Right lobe of liver (tissue), 4 donors: ENCODE data around the gene MNX1.

ENCODE experiments used
- POLR2A ChIP-seq: fragments of 450-650 bp; IDR thresholded peaks from one replicate; pipeline ENCODE4 v1.6.1; 2017; ENCODE audit warnings: antibody characterized with exemption, mild to moderate bottlenecking
- TF ChIP-seq, protein P1 (sequence below), 4 donors: fragments of 200-600 bp in 3 of 4; fragments of 450-650 bp in 1 of 4; IDR thresholded peaks; one replicate each; pipeline versions ENCODE4 v1.5.1 to v1.8.0; 2016 to 2022; ENCODE audit warnings: antibody characterized with exemption in 4 of 4, mild to moderate bottlenecking in 2 of 4
- donor health status: DM: no; HTN: no; CAD: no.
- donor health status: DM: no; HTN: no; CAD: no.
- donor health status: DM: no; HTN: yes; CAD: no.

DNA sequence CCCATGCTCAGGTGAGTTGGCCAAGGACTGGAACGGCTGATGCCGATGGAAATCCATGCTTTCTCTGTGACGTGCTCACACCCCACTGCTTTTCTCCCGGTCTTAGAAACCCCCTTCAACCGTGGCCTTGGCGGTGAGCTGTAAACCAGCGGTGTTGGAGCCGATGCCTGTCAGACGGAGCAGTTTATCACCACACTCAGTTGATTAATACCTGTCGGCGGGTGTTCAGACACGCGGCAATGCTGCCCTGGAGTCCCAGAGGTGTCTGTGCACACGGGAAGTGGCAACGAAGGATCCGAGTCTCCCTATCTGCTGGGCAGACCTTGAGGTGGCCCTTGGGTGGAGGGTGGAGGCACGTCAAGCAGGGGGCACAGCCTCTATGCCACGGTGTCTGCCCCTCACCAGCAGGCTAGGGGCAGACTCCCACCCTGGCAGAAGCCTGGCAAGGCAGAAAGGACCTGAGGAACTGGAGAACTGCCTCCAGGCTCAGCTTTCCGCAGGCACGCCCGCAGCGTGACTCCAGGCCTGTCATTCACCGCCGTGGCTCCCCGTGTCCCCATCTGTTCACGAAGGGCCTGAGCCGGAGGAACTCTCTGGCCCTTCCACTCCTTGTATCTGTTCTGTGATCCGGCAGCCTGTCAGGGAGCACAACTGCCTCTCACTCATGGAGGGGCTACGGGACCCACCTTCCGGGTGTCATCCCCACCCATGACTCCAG is 34.6 kb upstream of the MNX1 start:
- no peak for TF ChIP-seq POLR2A
- TF ChIP-seq, protein P1, sequence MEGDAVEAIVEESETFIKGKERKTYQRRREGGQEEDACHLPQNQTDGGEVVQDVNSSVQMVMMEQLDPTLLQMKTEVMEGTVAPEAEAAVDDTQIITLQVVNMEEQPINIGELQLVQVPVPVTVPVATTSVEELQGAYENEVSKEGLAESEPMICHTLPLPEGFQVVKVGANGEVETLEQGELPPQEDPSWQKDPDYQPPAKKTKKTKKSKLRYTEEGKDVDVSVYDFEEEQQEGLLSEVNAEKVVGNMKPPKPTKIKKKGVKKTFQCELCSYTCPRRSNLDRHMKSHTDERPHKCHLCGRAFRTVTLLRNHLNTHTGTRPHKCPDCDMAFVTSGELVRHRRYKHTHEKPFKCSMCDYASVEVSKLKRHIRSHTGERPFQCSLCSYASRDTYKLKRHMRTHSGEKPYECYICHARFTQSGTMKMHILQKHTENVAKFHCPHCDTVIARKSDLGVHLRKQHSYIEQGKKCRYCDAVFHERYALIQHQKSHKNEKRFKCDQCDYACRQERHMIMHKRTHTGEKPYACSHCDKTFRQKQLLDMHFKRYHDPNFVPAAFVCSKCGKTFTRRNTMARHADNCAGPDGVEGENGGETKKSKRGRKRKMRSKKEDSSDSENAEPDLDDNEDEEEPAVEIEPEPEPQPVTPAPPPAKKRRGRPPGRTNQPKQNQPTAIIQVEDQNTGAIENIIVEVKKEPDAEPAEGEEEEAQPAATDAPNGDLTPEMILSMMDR (IDR thresholded peaks at IDR 0.05), result no peak
